Bronchial epithelial cell (primary cell): Measurements from ENCODE around the gene SCGB3A2. TPM values are rescaled to one million over a fixed set of nuclear protein-coding genes. Genes with fewer than 3 reads are reported as not detected.

Source experiments
- DNase-seq: peaks from one replicate; pipeline ENCODE4 v3.0.0-alpha.2; 2010; ENCODE audit warnings: low read depth
- FAIRE-seq: peaks from 2 replicates; lab custom pipeline; 2011; peaks lifted over from hg19 to GRCh38; lab: Jason Lieb, UNC
- H3K27me3 ChIP-seq: 2 replicates; pipeline ENCODE4 v1.5.1; 2011; ENCODE audit warnings: low read length; ENCODE audit not compliant: control insufficient read depth, insufficient read depth
- H3K36me3 ChIP-seq: 2 replicates; pipeline ENCODE4 v1.5.1; 2011; ENCODE audit warnings: low read length; ENCODE audit not compliant: control insufficient read depth, insufficient read depth
- H3K4me3 ChIP-seq: 2 replicates; pipeline ENCODE4 v1.5.1; 2011; ENCODE audit warnings: mild to moderate bottlenecking, low read depth, low read length, control low read depth
- total RNA-seq: library from RNA; depleted of rRNA; stranded (reverse); fragments of >200 nt; gene quantifications from 2 replicates; pipeline ENCODE4 v1.2.1, GENCODE V29; 2014
- TF ChIP-seq, protein P1 (sequence below): IDR thresholded peaks from 2 replicates; pipeline ENCODE4 v1.5.1; 2011; ENCODE audit warnings: mild to moderate bottlenecking, moderate library complexity, low read length, control low read depth, inconsistent platforms; ENCODE audit not compliant: insufficient read depth, severe bottlenecking

Gene SCGB3A2
- total RNA-seq, 1 donor from 2014 or later: not detected

DNA sequence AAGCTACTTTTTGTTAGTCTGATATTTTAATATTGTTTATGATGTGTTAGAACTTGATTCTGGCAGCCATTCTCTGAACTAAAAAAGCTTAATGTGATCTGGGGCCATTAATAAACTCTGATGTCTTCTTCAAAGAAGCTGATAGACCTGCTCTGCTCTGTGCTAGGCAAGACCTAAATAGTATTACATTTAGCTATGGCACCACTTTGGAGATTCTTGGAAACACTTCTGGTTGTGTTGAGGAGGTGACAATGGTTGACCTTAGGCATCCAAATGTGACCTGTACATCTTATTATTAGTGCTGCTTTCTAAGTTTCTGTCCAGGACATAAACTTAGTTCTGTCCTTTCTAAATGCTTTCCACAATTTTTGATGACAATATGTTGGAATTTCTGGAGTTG, 21.7 kb upstream of the SCGB3A2 start:
- FAIRE-seq: no peak

DNA sequence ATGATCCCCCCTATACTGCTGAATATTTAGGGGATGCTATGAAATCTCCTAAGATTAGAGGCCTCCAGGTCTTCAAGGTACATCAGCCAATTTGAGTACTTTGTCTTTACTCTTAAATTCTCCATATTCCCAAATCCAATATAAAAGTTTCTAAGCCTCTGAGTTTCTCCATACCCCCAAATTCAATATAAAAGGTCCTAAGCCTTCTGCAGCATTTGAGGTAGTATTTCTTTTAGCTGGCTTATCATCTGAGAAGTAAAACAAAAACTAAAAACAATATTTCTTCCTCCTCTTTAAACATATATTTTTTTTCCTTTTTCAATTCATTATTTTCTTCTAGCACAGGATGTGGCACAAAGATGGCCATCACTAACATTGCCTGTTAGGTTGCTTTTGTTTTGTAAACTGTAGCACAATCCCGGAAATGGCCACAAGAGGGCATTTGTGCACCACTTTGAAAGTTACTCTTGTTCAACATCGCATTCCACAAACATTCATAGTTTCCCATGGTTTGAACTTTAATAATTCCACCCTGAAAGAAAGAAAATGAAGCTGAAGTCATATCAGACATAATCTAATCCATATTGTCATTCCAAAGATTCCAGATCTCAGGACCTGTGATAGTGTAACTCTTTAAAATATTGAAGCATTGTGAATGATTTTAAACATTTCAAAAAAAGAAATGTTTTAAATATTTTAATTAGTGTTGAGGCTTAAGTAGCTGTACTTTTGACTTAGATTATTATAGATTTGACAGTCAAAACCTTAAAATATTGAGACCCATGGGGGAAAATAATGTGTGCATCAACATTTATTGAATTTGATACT, 21.0 kb upstream of the SCGB3A2 start:
- DNase-seq: peak; percentile 64
- no peak for FAIRE-seq
- Histone ChIP-seq H3K27me3 (peaks cover 2% of the 10 kb centered on the region), H3K4me3 (no peak overlapping the region), H3K36me3 (no peaks in the 10 kb centered on the region)
- TF ChIP-seq, protein P1, sequence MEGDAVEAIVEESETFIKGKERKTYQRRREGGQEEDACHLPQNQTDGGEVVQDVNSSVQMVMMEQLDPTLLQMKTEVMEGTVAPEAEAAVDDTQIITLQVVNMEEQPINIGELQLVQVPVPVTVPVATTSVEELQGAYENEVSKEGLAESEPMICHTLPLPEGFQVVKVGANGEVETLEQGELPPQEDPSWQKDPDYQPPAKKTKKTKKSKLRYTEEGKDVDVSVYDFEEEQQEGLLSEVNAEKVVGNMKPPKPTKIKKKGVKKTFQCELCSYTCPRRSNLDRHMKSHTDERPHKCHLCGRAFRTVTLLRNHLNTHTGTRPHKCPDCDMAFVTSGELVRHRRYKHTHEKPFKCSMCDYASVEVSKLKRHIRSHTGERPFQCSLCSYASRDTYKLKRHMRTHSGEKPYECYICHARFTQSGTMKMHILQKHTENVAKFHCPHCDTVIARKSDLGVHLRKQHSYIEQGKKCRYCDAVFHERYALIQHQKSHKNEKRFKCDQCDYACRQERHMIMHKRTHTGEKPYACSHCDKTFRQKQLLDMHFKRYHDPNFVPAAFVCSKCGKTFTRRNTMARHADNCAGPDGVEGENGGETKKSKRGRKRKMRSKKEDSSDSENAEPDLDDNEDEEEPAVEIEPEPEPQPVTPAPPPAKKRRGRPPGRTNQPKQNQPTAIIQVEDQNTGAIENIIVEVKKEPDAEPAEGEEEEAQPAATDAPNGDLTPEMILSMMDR: peak; percentile 65

More for the DNA sequence above, 21.7 kb upstream of the SCGB3A2 start:
- Histone ChIP-seq H3K36me3 (no peaks in the 10 kb centered on the region), H3K4me3 (no peak overlapping the region), H3K27me3 (peaks cover 2% of the 10 kb centered on the region)
- TF ChIP-seq, protein P1: no peak
- no peak for DNase-seq

DNA sequence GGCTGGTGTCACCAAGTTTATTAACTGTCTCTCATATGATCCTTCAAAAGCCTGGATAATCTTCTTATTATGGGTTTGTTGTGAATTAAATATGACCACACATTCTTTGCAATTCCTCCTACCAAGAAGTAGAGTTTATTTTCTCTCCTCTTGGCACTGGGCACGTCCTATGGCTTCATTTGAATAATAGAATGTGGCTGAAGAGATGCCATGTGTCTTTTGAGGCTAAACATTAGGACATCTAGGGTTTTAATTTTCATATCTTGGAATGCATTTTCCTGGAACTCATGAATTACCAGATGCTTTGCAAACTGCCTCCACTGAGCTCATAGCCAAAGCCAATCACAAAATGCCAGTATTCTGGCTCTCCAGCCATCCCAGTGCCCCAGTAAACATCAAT, 19.9 kb upstream of the SCGB3A2 start:
- DNase-seq (no peak), FAIRE-seq (no peak)
- peaks cover 2% of the 10 kb centered on the region for H3K27me3 ChIP-seq
- H3K36me3 ChIP-seq: no peaks in the 10 kb centered on the region
- TF ChIP-seq, protein P1: no peak
- no peak overlapping the region for H3K4me3 ChIP-seq

DNA sequence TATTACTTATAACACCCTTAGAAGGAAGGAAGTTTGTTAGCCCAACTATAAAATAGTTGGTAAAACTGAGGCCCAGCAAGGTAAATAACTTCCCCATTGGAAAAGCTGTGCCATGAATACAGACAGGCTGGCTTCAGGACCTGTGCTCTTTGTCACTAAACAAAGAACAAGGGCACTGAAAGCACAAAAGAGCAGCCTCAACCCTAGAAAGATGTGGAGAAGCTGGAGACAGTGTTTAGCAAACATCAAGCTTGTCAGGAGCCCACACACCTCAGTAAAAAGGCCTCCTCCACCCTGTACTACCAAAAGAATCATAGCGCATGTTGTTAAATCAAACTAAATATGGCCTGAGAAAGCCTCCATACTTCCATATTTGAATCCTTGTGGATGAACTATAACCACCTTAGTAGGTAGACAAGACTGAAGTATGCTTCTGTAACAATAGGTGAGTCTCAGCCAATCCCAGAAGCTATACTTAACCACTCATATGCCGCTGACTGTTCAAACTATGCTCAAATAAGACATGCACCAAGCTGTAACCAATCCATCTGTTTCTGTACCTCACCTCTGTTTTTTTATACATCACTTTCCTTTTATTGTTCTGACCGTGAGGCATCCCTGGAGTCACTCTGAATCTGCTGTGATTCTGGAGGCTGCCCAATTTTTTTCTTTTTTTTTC, 18.4 kb upstream of the SCGB3A2 start:
- no peak for DNase-seq
- TF ChIP-seq, protein P1: no peak
- FAIRE-seq: no peak
- Histone ChIP-seq H3K4me3 (no peak overlapping the region), H3K27me3 (no peaks in the 10 kb centered on the region), H3K36me3 (no peaks in the 10 kb centered on the region)

DNA sequence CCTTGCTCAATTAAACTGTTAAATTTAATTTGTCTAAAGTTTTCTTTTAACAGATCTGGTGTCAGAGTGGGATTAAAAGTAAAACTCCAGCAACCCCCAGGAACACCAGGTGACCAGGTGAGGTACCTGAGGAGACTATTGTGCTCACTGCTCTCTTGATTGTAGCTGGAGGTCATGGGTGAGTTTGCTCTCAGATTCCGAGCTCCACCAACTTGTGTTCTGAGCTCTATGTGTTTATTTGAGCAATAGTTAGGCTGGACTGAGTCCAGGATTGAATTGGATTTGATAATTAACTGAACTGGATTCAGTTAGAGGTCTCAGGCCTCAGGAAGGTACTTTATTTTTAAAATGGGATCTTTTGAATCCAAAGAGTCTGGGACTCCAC, 17.9 kb upstream of the SCGB3A2 start:
- no peaks in the 10 kb centered on the region for H3K36me3 ChIP-seq
- TF ChIP-seq, protein P1: no peak
- no peak overlapping the region for H3K4me3 ChIP-seq
- H3K27me3 ChIP-seq: no peaks in the 10 kb centered on the region
- DNase-seq (no peak), FAIRE-seq (no peak)
